Nephron progenitor cell (in vitro differentiated cells): Measurements from ENCODE around the gene HOXA11.

ENCODE experiments used
- DNase-seq: peaks from one replicate; pipeline ENCODE4 v3.0.0; 2021
- H3K27ac Mint-ChIP-seq: 2 replicates; pipeline ENCODE4 v1.8.0; 2021; ENCODE audit warnings: mild to moderate bottlenecking, moderate library complexity, mixed read lengths
- H3K27me3 Mint-ChIP-seq: 2 replicates; pipeline ENCODE4 v1.8.0; 2021; ENCODE audit warnings: mild to moderate bottlenecking, low read depth, mixed read lengths; ENCODE audit not compliant: poor library complexity
- H3K36me3 Mint-ChIP-seq: 2 replicates; pipeline ENCODE4 v1.8.0; 2021; ENCODE audit warnings: low read depth, mixed read lengths
- H3K4me1 Mint-ChIP-seq: 2 replicates; pipeline ENCODE4 v1.8.0; 2021; ENCODE audit warnings: mixed read lengths
- H3K4me3 Mint-ChIP-seq: 2 replicates; pipeline ENCODE4 v1.8.0; 2021; ENCODE audit warnings: mild to moderate bottlenecking, moderate library complexity, mixed read lengths
- H3K9me3 Mint-ChIP-seq: 2 replicates; pipeline ENCODE4 v1.8.0; 2021; ENCODE audit warnings: mild to moderate bottlenecking, moderate library complexity, mixed read lengths
- TF ChIP-seq, protein P1 (sequence below): fragments of 200-600 bp; sonication (generic); IDR thresholded peaks from 2 replicates; pipeline ENCODE4 v1.5.0; 2021; ENCODE audit warnings: antibody characterized with exemption

The HOXA11 gene

DNA sequence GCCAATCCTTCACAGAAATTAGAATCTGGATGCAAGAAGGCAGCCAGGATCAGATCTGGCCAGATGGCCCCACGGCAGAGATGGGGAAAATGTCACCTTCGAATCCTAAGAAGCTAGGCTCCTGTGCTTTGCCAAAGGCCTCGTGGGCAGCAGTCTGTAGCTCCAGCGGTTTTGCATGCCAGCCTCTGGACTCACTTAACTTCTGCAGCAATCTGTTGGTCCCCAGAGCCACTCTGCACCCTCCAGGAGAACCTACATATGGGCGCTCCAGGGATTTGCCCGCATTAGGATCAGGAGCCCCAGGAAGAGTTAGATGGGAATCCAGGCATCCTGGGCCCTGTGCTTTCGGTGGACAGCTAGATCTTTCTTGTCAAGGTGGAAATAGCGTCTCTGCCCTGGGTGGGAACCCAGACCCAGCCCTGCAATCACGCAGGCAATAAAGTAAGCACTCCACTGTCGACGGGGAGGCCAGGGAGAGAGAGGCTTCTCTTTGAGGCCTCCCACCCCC is 25.0 kb upstream of the HOXA11 start:
- DNase-seq: no peak
- Mint-ChIP-seq H3K27ac (no peak overlapping the region), H3K9me3 (no peaks in the 10 kb centered on the region), H3K4me3 (peak overlapping the region; percentile 68), H3K4me1 (peaks cover 21% of the 10 kb centered on the region), H3K27me3 (peaks cover 100% of the 10 kb centered on the region), H3K36me3 (no peaks in the 10 kb centered on the region)
- TF ChIP-seq, protein P1, sequence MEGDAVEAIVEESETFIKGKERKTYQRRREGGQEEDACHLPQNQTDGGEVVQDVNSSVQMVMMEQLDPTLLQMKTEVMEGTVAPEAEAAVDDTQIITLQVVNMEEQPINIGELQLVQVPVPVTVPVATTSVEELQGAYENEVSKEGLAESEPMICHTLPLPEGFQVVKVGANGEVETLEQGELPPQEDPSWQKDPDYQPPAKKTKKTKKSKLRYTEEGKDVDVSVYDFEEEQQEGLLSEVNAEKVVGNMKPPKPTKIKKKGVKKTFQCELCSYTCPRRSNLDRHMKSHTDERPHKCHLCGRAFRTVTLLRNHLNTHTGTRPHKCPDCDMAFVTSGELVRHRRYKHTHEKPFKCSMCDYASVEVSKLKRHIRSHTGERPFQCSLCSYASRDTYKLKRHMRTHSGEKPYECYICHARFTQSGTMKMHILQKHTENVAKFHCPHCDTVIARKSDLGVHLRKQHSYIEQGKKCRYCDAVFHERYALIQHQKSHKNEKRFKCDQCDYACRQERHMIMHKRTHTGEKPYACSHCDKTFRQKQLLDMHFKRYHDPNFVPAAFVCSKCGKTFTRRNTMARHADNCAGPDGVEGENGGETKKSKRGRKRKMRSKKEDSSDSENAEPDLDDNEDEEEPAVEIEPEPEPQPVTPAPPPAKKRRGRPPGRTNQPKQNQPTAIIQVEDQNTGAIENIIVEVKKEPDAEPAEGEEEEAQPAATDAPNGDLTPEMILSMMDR: no peak

DNA sequence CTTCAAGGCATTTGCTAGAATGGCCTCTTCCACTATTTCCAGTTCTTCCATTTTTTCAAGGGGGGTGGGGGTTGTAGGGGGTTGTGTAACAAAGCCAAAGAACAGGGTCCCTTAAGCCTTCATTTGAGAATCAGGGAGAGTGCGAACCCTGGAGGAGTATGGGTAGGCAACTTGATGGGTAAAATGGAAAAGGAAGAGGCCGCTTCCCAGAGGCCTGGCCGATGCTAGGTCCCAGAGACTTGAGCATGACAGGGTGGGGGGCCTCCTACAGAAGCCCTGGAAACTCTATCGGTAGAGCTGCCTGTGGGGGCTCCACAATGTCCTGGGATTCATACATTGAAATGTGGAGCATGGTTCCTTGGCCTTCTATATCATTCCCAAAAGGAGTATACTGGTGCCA is 24.0 kb upstream of the HOXA11 start:
- peaks cover 100% of the 10 kb centered on the region for H3K27me3 Mint-ChIP-seq

GRCh38 chr7:27207348-27207985 is 22.4 kb upstream of the HOXA11 start:
- Mint-ChIP-seq H3K9me3 (no peaks in the 10 kb centered on the region), H3K4me1 (peaks cover 25% of the 10 kb centered on the region), H3K27me3 (peaks cover 100% of the 10 kb centered on the region), H3K4me3 (no peak overlapping the region), H3K27ac (no peak overlapping the region), H3K36me3 (no peaks in the 10 kb centered on the region)
- DNase-seq: no peak
- TF ChIP-seq, protein P1: no peak

More for the DNA sequence above, 24.0 kb upstream of the HOXA11 start:
- Mint-ChIP-seq H3K4me1 (peaks cover 25% of the 10 kb centered on the region), H3K9me3 (no peaks in the 10 kb centered on the region), H3K36me3 (no peaks in the 10 kb centered on the region), H3K27ac (no peak overlapping the region), H3K4me3 (no peak overlapping the region)
- TF ChIP-seq, protein P1: no peak
- DNase-seq: no peak

- Mint-ChIP-seq H3K36me3 (no peaks in the 10 kb centered on the region), H3K4me1 (peaks cover 29% of the 10 kb centered on the region), H3K27me3 (peaks cover 100% of the 10 kb centered on the region), H3K4me3 (peak overlapping the region; percentile 57), H3K27ac (no peak overlapping the region), H3K9me3 (no peaks in the 10 kb centered on the region)
- TF ChIP-seq, protein P1: no peak
- DNase-seq: no peak
These were observed 20.6 kb upstream of the HOXA11 start for GRCh38 chr7:27205325-27206280.

DNA sequence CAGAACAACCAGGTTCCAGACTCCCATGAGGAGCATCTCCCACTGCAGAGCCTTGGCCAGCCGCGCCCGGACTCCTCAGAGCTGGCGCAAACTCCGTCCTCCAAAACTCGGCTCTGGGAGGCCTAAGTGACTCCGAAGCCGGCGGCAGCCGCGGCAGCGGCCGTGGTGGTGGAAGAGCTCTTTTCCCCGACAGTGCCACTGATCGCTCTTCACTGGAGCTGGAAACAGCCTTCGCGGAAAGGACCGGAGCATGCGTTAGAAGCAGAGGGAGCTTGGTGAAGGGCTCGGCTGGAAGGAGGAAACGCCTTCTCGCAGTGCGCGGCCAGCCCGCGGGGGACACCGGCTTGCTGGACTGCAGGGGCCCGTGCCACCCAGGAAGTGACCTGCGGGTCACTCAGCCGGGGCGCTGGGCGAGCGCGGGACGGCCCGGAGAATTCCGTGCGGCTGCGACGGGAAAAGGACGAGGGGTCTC is 19.9 kb upstream of the HOXA11 start:
- TF ChIP-seq, protein P1: no peak
- Mint-ChIP-seq H3K4me3 (peak overlapping the region; percentile 72), H3K27me3 (peaks cover 100% of the 10 kb centered on the region), H3K36me3 (no peaks in the 10 kb centered on the region), H3K9me3 (no peaks in the 10 kb centered on the region), H3K4me1 (peaks cover 26% of the 10 kb centered on the region), H3K27ac (no peak overlapping the region)
- peak; percentile 60 for DNase-seq
